Osteoblast (primary cell): ENCODE results near the gene TRAPPC4. TPM values are rescaled to one million over a fixed set of nuclear protein-coding genes. Genes with fewer than 3 reads are reported as not detected.
"Not testable (repeated sequence)": the region's sequence is repeated elsewhere in the genome, so short reads cannot be mapped to it uniquely, and the experiment has no call there.

Experiments
- DNase-seq: peaks from one replicate; pipeline ENCODE4 v3.0.0; 2011; ENCODE audit warnings: low spot score, mixed read lengths; ENCODE audit not compliant: insufficient read length; ENCODE audit errors: missing footprints
- H2AFZ ChIP-seq: 2 replicates; pipeline ENCODE4 v1.6.0; 2011; ENCODE audit warnings: mild to moderate bottlenecking, low read length
- H3K27ac ChIP-seq: 2 replicates; pipeline ENCODE4 v1.5.1; 2011; ENCODE audit warnings: mild to moderate bottlenecking, low read depth, low read length, moderate library complexity
- H3K27me3 ChIP-seq: 2 replicates; pipeline ENCODE4 v1.6.0; 2012; ENCODE audit warnings: mild to moderate bottlenecking, control low read depth, inconsistent platforms, low read length, moderate library complexity; ENCODE audit not compliant: insufficient read depth
- H3K36me3 ChIP-seq: 2 replicates; pipeline ENCODE4 v1.5.1; 2011; ENCODE audit warnings: mild to moderate bottlenecking, low read length, control low read depth, moderate library complexity; ENCODE audit not compliant: insufficient read depth
- H3K4me1 ChIP-seq: 2 replicates; pipeline ENCODE4 v1.5.1; 2011; ENCODE audit warnings: mild to moderate bottlenecking, low read length, control low read depth, moderate library complexity; ENCODE audit not compliant: insufficient read depth
- H3K4me2 ChIP-seq: 2 replicates; pipeline ENCODE4 v1.6.0; 2011; ENCODE audit warnings: mild to moderate bottlenecking, low read length; ENCODE audit not compliant: insufficient read depth
- H3K4me3 ChIP-seq: fragments of 200-600 bp; sonication (generic); 3 replicates; pipeline ENCODE4 v1.5.1; 2012; ENCODE audit warnings: mild to moderate bottlenecking, low read length, inconsistent platforms; ENCODE audit not compliant: insufficient read depth
- H3K79me2 ChIP-seq: 2 replicates; pipeline ENCODE4 v1.6.0; 2012; ENCODE audit warnings: mild to moderate bottlenecking, low read length, control low read depth, inconsistent platforms; ENCODE audit not compliant: insufficient read depth
- H3K9me3 ChIP-seq: 2 replicates; pipeline ENCODE4 v1.5.1; 2011; ENCODE audit warnings: low read depth, low read length, control low read depth
- H4K20me1 ChIP-seq: 2 replicates; pipeline ENCODE4 v1.6.0; 2012; ENCODE audit warnings: mild to moderate bottlenecking, low read length, control low read depth; ENCODE audit not compliant: insufficient read depth
- total RNA-seq: library from RNA; depleted of rRNA; stranded (reverse); fragments of >200 nt; gene quantifications from 2 replicates; pipeline ENCODE4 v1.2.3, GENCODE V29; 2012
- TF ChIP-seq, protein P1 (sequence below): IDR thresholded peaks from 2 replicates; pipeline ENCODE4 v1.5.1; 2011; ENCODE audit warnings: mild to moderate bottlenecking, low read depth, low read length, moderate library complexity; ENCODE audit errors: extremely low read depth

TRAPPC4 gene
- total RNA-seq, 1 donor: 42.3 TPM

DNA sequence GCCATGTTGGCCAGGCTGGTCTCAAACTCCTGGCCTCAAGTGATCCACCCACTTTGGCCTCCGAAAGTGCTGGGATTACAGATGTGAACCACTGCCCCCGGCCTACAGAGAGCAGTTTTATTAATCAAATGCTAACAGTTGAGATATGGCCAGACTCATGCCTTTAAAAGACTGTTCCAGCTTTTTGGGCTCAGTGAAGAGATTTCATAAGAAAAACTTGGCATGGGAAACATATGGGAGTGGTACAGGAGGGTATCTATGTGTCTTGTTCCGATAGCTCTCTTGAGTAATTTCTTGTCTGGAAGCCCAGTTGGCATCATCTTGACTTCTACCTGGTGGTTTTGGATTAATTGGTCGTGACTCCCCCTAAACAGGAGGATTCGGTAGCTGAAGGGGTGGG, 20.3 kb downstream of the TRAPPC4 start:
- no peaks in the 10 kb centered on the region for H3K36me3 ChIP-seq
- H2AFZ ChIP-seq: no peak overlapping the region
- no peak for DNase-seq
- no peaks in the 10 kb centered on the region for H3K27me3 ChIP-seq
- H3K79me2 ChIP-seq: no peaks in the 10 kb centered on the region
- H3K27ac ChIP-seq: no peak overlapping the region
- TF ChIP-seq, protein P1, sequence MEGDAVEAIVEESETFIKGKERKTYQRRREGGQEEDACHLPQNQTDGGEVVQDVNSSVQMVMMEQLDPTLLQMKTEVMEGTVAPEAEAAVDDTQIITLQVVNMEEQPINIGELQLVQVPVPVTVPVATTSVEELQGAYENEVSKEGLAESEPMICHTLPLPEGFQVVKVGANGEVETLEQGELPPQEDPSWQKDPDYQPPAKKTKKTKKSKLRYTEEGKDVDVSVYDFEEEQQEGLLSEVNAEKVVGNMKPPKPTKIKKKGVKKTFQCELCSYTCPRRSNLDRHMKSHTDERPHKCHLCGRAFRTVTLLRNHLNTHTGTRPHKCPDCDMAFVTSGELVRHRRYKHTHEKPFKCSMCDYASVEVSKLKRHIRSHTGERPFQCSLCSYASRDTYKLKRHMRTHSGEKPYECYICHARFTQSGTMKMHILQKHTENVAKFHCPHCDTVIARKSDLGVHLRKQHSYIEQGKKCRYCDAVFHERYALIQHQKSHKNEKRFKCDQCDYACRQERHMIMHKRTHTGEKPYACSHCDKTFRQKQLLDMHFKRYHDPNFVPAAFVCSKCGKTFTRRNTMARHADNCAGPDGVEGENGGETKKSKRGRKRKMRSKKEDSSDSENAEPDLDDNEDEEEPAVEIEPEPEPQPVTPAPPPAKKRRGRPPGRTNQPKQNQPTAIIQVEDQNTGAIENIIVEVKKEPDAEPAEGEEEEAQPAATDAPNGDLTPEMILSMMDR: no peak
- H3K4me2 ChIP-seq: no peak overlapping the region
- no peaks in the 10 kb centered on the region for H3K4me1 ChIP-seq
- H3K4me3 ChIP-seq: no peak overlapping the region
- no peaks in the 10 kb centered on the region for H4K20me1 ChIP-seq
- no peaks in the 10 kb centered on the region for H3K9me3 ChIP-seq

- not testable (repeated sequence) for H4K20me1 ChIP-seq, H3K4me3 ChIP-seq, H3K36me3 ChIP-seq, H3K27ac ChIP-seq, DNase-seq, H2AFZ ChIP-seq, H3K27me3 ChIP-seq, H3K4me2 ChIP-seq, H3K79me2 ChIP-seq, H3K4me1 ChIP-seq, H3K9me3 ChIP-seq
Measured at GRCh38 chr11:119039471-119039870, 20.9 kb downstream of the TRAPPC4 start.

- Histone ChIP-seq H3K4me3 (no peak overlapping the region), H3K9me3 (no peaks in the 10 kb centered on the region), H2AFZ (no peak overlapping the region), H3K4me2 (no peak overlapping the region), H4K20me1 (no peaks in the 10 kb centered on the region), H3K36me3 (peaks cover 25% of the 10 kb centered on the region), H3K27ac (no peak overlapping the region), H3K4me1 (no peaks in the 10 kb centered on the region), H3K79me2 (no peaks in the 10 kb centered on the region), H3K27me3 (no peaks in the 10 kb centered on the region)
- DNase-seq: no peak
- TF ChIP-seq, protein P1: no peak
Measured at GRCh38 chr11:119041821-119042514, 23.4 kb downstream of the TRAPPC4 start.

DNA sequence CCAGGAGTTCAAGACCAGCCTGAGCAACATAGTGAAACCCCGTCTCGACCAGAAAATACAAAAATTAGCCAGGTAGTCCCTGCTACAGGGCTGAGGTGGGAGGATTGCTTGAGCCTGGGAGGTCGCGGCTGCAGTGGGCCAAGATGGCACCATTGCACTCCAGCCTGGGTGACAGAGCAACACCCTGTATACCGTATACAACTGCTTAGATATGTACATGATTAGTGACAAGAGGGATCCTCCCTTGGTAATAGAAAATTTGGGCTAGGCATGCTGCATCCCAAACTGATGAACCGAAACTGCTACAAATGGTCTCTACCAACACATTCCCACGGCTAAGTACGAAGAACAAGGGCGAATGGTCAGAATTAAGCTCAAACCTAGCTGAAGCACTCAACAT, 24.4 kb downstream of the TRAPPC4 start:
- H2AFZ ChIP-seq: no peak overlapping the region
- H3K9me3 ChIP-seq: no peaks in the 10 kb centered on the region
- no peaks in the 10 kb centered on the region for H4K20me1 ChIP-seq
- H3K4me1 ChIP-seq: no peaks in the 10 kb centered on the region
- no peak overlapping the region for H3K4me3 ChIP-seq
- no peaks in the 10 kb centered on the region for H3K79me2 ChIP-seq
- no peaks in the 10 kb centered on the region for H3K27me3 ChIP-seq
- no peak for DNase-seq
- no peak overlapping the region for H3K4me2 ChIP-seq
- TF ChIP-seq, protein P1: no peak
- H3K36me3 ChIP-seq: peaks cover 34% of the 10 kb centered on the region
- H3K27ac ChIP-seq: no peak overlapping the region
